ENCODE data around the gene UVRAG. TPM values are rescaled to one million over a fixed set of nuclear protein-coding genes. Genes with fewer than 3 reads are reported as not detected.

The UVRAG gene
- total RNA-seq, 4 donors from 2014 or later, result 14.6 to 28.0 (median 20.7) TPM

DNA sequence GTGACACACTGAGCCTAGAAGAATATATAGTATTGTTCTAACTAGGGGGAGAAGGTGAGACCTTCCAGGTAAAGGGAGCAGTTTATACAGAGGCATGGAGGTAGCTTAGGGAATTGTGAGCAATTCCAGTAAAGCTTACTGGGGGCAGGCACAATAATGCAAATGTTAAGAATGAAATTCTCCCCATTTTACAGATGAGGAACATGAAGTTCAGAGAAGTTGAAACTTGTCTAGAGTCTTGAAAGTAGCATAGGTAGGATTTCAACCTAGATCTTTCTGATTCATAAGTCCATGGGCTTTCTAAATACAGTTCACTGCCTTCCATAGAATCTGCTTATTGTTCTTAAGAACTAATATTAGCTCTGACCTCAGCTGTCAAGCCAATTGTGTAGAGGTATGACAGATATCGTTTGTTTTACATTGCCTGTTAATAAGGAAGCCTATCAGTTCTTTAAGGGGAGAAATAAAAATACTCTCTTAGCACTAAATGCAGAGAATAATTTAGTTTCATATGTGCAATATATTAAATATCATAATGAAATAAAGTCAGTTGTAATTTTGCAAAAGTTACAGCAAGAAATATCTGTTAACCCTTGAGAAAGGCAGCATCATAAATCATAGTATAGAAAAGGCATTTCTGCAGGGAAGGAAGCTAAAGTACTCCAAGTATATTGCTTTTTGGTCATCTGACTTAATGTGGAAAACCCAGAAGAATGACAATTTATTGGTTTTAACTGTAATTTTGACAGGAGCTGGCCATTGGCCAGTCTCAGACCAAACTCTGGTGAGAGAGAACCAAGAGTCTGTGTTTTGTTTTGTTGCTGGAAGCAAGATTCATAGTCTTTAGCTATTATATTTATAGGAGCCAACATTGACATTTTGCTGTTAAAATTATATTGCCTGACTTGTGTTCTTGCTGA, 181.8 kb downstream of the UVRAG start:
- no peak overlapping the region for H3K4me3 ChIP-seq (ENCODE audit: low read depth, poor library complexity, severe bottlenecking)
- TF ChIP-seq POLR2A (IDR thresholded peaks at IDR 0.05) (no peak), CTCF (IDR thresholded peaks at IDR 0.05) (no peak)
- 70 to 78% methylated on average over 1 of the region's 1 CpG for WGBS, 2 donors
- intact Hi-C loops (cut with DNase I; ENCODE audit: low total_unique reads), result no loop called here
- no peak for DNase-seq (ENCODE audit: low spot score in 2 of 2)

DNA sequence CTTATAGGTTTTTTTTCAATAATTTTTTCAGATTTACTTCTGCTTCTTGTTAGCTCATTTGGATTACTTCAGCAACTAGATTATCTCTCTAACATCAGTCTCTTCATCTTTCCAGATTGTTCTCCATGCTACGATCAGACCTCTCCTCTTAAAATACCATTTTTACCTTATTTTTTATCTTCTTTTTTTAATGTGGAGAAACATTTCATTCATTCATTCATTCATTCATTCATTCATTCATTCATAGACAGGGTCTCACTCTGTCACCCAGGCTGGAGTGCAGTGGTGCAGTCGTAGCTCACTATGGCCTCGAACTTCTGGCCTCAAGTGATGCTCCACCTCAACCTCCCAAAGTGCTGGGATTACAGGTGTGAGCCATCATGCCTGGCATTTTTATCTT, 189.4 kb downstream of the UVRAG start:
- TF ChIP-seq POLR2A (IDR thresholded peaks at IDR 0.05) (no peak), CTCF (IDR thresholded peaks at IDR 0.05) (no peak)
- no peak overlapping the region for H3K4me3 ChIP-seq (ENCODE audit: low read depth, poor library complexity, severe bottlenecking)
- WGBS, 2 donors, result 92 to 98% methylated on average over 3 of the region's 3 CpGs
- intact Hi-C loops (cut with DNase I; ENCODE audit: low total_unique reads), result no loop called here
- no peak for DNase-seq (ENCODE audit: low spot score in 2 of 2)

GRCh38 chr11:76005756-76006155, 190.7 kb downstream of the UVRAG start:
- DNase-seq (ENCODE audit: low spot score in 2 of 2), result no peak
- intact Hi-C loops (cut with DNase I; ENCODE audit: low total_unique reads), result no loop called here

DNA sequence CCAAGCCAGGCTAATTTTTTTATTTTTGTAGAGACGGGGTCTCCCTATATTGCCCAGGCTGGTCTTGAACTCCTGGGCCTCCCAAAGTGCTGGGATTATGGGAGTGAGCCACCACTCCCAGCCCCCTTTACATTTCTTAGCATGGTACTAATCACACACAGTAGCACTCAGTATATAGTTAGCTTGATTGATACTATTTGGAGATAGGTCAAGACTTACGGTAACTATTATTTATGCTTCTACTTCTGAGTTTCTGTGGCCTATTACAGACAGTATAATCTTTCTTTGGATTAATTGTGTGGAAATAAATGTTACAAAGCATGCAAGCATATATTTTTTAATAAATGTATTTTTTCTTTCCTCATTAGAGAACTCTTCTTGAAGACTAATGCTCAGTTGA, 192.2 kb downstream of the UVRAG start:
- WGBS, 2 donors, result 92 to 95% methylated on average over 2 of the region's 2 CpGs
- H3K4me3 ChIP-seq (ENCODE audit: low read depth, poor library complexity, severe bottlenecking), result no peak overlapping the region
- no peak for DNase-seq (ENCODE audit: low spot score in 2 of 2)
- intact Hi-C loops (cut with DNase I; ENCODE audit: low total_unique reads), result no loop called here
- TF ChIP-seq POLR2A (IDR thresholded peaks at IDR 0.05), result no peak
- TF ChIP-seq CTCF (IDR thresholded peaks at IDR 0.05), result no peak

More at GRCh38 chr11:76005756-76006155, 190.7 kb downstream of the UVRAG start:
- 91 to 97% methylated on average over 3 of the region's 3 CpGs for WGBS, 2 donors
- H3K4me3 ChIP-seq (ENCODE audit: low read depth, poor library complexity, severe bottlenecking), result no peak overlapping the region
- TF ChIP-seq POLR2A (IDR thresholded peaks at IDR 0.05) (no peak), CTCF (IDR thresholded peaks at IDR 0.05) (no peak)

- no peak for DNase-seq (ENCODE audit: low spot score in 2 of 2)
- TF ChIP-seq POLR2A (IDR thresholded peaks at IDR 0.05) (no peak), CTCF (IDR thresholded peaks at IDR 0.05) (no peak)
- no peak overlapping the region for H3K4me3 ChIP-seq (ENCODE audit: low read depth, poor library complexity, severe bottlenecking)
- WGBS, 2 donors, result 90 to 95% methylated on average over 2 of the region's 2 CpGs
- intact Hi-C loops (cut with DNase I; ENCODE audit: low total_unique reads), result no loop called here
Observed at GRCh38 chr11:76008474-76008873, 193.5 kb downstream of the UVRAG start.

Data from lower leg skin (tissue), 4 donors.